A549 (cell line): ENCODE data around the gene ATP1B1. TPM values are rescaled to one million over a fixed set of nuclear protein-coding genes. Genes with fewer than 3 reads are reported as not detected.
A peak's percentile ranks its signal among the peaks of the same experiment; 100 is the strongest.

Experiments
- ATAC-seq, 2 experiments: fragments of 200-7000 bp in 1 of 2; fragments of >200 bp in 1 of 2; cut with Nextera tagmentation in 1 of 2; cut with Tn5 transposase in 1 of 2; 3 replicates each; pipeline versions ENCODE4 v1.8.0 to v1.9.1; 2018 to 2020; ENCODE audit warnings: mild to moderate bottlenecking in 1 of 2, moderate library complexity in 1 of 2
- CTCF ChIA-PET: fragments of 300-600 bp; sonication (Branson Sonifier 250); formaldehyde crosslinking; extraction: SDS; loops from one replicate; lab custom pipeline; 2021; ENCODE audit warnings: antibody characterized with exemption, inconsistent platforms; lab: Yijun Ruan, JAX
- POLR2A ChIA-PET: fragments of 350-600 bp; formaldehyde crosslinking; extraction: SDS; loops from one replicate; lab custom pipeline; 2021; ENCODE audit warnings: antibody characterized with exemption, inconsistent platforms; lab: Yijun Ruan, JAX
- DNase-seq, 2 experiments: peaks; one replicate each; pipeline versions ENCODE4 v3.0.0 to v3.0.0-alpha.2; 2011 to 2016; ENCODE audit warnings: low read depth in 1 of 2, low spot score in 1 of 2
- FAIRE-seq: peaks from 2 replicates; lab custom pipeline; 2011; peaks lifted over from hg19 to GRCh38; lab: Jason Lieb, UNC
- H3K27ac ChIP-seq, 2 experiments: fragments of >200 bp; sonication (Bioruptor Twin); formaldehyde crosslinking; 3 replicates each; pipeline ENCODE4 v1.5.1; 2016 to 2017
- H3K4me1 ChIP-seq: fragments of >200 bp; sonication (Bioruptor Twin); formaldehyde crosslinking; 3 replicates; pipeline ENCODE4 v1.6.1; 2016
- H3K4me2 ChIP-seq: fragments of >200 bp; sonication (Bioruptor Twin); formaldehyde crosslinking; 3 replicates; pipeline ENCODE4 v1.6.1; 2016
- H3K4me3 ChIP-seq: fragments of >200 bp; sonication (Bioruptor Twin); formaldehyde crosslinking; 3 replicates; pipeline ENCODE4 v1.5.1; 2016
- H3K9me3 ChIP-seq: fragments of >200 bp; sonication (Bioruptor Twin); formaldehyde crosslinking; 3 replicates; pipeline ENCODE4 v1.6.1; 2016
- BHLHE40 ChIP-seq: IDR thresholded peaks from 2 replicates; pipeline ENCODE4 v1.6.1; 2012; ENCODE audit warnings: low read depth, low read length, inconsistent platforms
- CBX8 ChIP-seq: fragments of 200-600 bp; sonication (generic); IDR thresholded peaks from 2 replicates; pipeline ENCODE4 v1.6.1; 2016
- CEBPB ChIP-seq, 2 experiments: fragments of >200 bp in 1 of 2; sonication (Bioruptor Twin) in 1 of 2; formaldehyde crosslinking in 1 of 2; IDR thresholded peaks; 2 replicates each; pipeline ENCODE4 v1.6.1; 2012 to 2016
- EHF ChIP-seq: fragments of 250-450 bp; sonication (Bioruptor Pico); IDR thresholded peaks from 2 replicates; pipeline ENCODE4 v1.5.0; 2020; ENCODE audit warnings: mild to moderate bottlenecking
- EHMT2 ChIP-seq: fragments of 200-600 bp; sonication (generic); IDR thresholded peaks from 2 replicates; pipeline ENCODE4 v1.6.1; 2016; ENCODE audit warnings: antibody characterized with exemption, low read depth, mild to moderate bottlenecking, moderate library complexity
- FOSB ChIP-seq: fragments of 250-450 bp; sonication (Bioruptor Pico); IDR thresholded peaks from 2 replicates; pipeline ENCODE4 v1.5.0; 2020; ENCODE audit warnings: mild to moderate bottlenecking, moderate library complexity
- FOSL2 ChIP-seq, 2 experiments: fragments of 450-650 bp in 1 of 2; fragments of >200 bp in 1 of 2; sonication (Bioruptor Twin) in 1 of 2; formaldehyde crosslinking; IDR thresholded peaks; 2 replicates each; pipeline versions ENCODE4 v1.5.0 to v1.6.1; 2016 to 2020; ENCODE audit warnings: mild to moderate bottlenecking in 1 of 2, moderate library complexity in 1 of 2
- HDAC2 ChIP-seq: fragments of 200-600 bp; sonication (generic); IDR thresholded peaks from 2 replicates; pipeline ENCODE4 v1.6.1; 2016
- HOXA7 ChIP-seq: fragments of 250-450 bp; sonication (Bioruptor Pico); IDR thresholded peaks from 2 replicates; pipeline ENCODE4 v1.5.0; 2020; ENCODE audit warnings: mild to moderate bottlenecking, moderate library complexity
- HOXB13 ChIP-seq: fragments of 250-450 bp; sonication (Bioruptor Pico); IDR thresholded peaks from 2 replicates; pipeline ENCODE4 v1.5.0; 2020; ENCODE audit warnings: low read depth, mild to moderate bottlenecking, moderate library complexity
- KDM5A ChIP-seq: fragments of 200-600 bp; sonication (generic); IDR thresholded peaks from 2 replicates; pipeline ENCODE4 v1.6.1; 2016; ENCODE audit warnings: antibody characterized with exemption, mild to moderate bottlenecking
- MAFK ChIP-seq: fragments of 450-650 bp; IDR thresholded peaks from 2 replicates; pipeline ENCODE4 v1.6.1; 2014; ENCODE audit not compliant: partially characterized antibody
- NFE2L2 ChIP-seq: fragments of 150-350 bp; conservative IDR thresholded peaks from 2 replicates; pipeline ENCODE4 v1.6.1; 2014; ENCODE audit warnings: low read length
- NR3C1 ChIP-seq: fragments of >200 bp; sonication (Bioruptor Twin); formaldehyde crosslinking; IDR thresholded peaks from 3 replicates; pipeline ENCODE4 v1.6.1; 2017
- PHF8 ChIP-seq: fragments of 200-600 bp; sonication (generic); IDR thresholded peaks from 2 replicates; pipeline ENCODE4 v1.6.1; 2016; ENCODE audit warnings: low read depth, mild to moderate bottlenecking, antibody characterized with exemption, moderate library complexity, borderline replicate concordance
- RAD21 ChIP-seq, 2 experiments: fragments of >200 bp in 1 of 2; sonication (Bioruptor Twin) in 1 of 2; formaldehyde crosslinking in 1 of 2; IDR thresholded peaks in 1 of 2; conservative IDR thresholded peaks in 1 of 2; 2 replicates in 1 of 2; 3 replicates in 1 of 2; pipeline ENCODE4 v1.6.1; 2012 to 2018; ENCODE audit warnings: inconsistent platforms in 1 of 2
- RCOR1 ChIP-seq: fragments of 150-350 bp; IDR thresholded peaks from 2 replicates; pipeline ENCODE4 v1.6.1; 2014; ENCODE audit warnings: antibody characterized with exemption, low read length, low read depth
- RFX5 ChIP-seq: fragments of 450-650 bp; IDR thresholded peaks from 2 replicates; pipeline ENCODE4 v1.7.1; 2014; ENCODE audit warnings: antibody characterized with exemption, mild to moderate bottlenecking, moderate library complexity
- SMC3 ChIP-seq: fragments of >200 bp; sonication (Bioruptor Twin); formaldehyde crosslinking; IDR thresholded peaks from 3 replicates; pipeline ENCODE4 v1.6.1; 2018; ENCODE audit warnings: inconsistent platforms
- SREBF2 ChIP-seq: fragments of 450-650 bp; IDR thresholded peaks from 2 replicates; pipeline ENCODE4 v1.6.1; 2014; ENCODE audit warnings: mild to moderate bottlenecking, moderate library complexity
- TFCP2L1 ChIP-seq: fragments of 250-450 bp; sonication (Bioruptor Pico); IDR thresholded peaks from 2 replicates; pipeline ENCODE4 v1.5.0; 2021; ENCODE audit warnings: mild to moderate bottlenecking
- ZC3H11A ChIP-seq: fragments of 450-650 bp; IDR thresholded peaks from 2 replicates; pipeline ENCODE4 v1.6.1; 2014; ENCODE audit warnings: antibody characterized with exemption, mild to moderate bottlenecking
- ZSCAN20 ChIP-seq: fragments of 250-450 bp; sonication (Bioruptor Pico); IDR thresholded peaks from 2 replicates; pipeline ENCODE4 v1.8.0; 2022; ENCODE audit warnings: mild to moderate bottlenecking, moderate library complexity
- WGBS: methylation state at CpG from one replicate; pipeline ENCODE4 v1.1.6; 2017; ENCODE audit errors: missing lambda C conversion rate; 5-methylcytosine and 5-hydroxymethylcytosine counted together
- polyA plus RNA-seq, 4 experiments: library from polyadenylated mRNA; depleted of rRNA in 3 of 4; stranded (reverse); fragments of >200 nt; fragmentation: RNase III in 1 of 4; extraction: RNeasy Plus Mini Kit Qiagen cat#74134 plus additional on column Dnase treatment in 1 of 4; gene quantifications; 2 replicates in 3 of 4; 3 replicates in 1 of 4; pipeline ENCODE4 v1.2.3, GENCODE V29; 2011 to 2017
- TF ChIP-seq, protein P1 (sequence below): fragments of 450-650 bp; IDR thresholded peaks from 2 replicates; pipeline ENCODE4 v1.6.1; 2014; ENCODE audit warnings: antibody characterized with exemption
- TF ChIP-seq, protein P2 (sequence below): fragments of >200 bp; sonication (Bioruptor Twin); formaldehyde crosslinking; IDR thresholded peaks from 2 replicates; pipeline ENCODE4 v1.6.1; 2016

ATP1B1 gene
- polyA plus RNA-seq, 2 of the 4 experiments (the other 2 are of a cell fraction): 303 to 377 TPM

DNA sequence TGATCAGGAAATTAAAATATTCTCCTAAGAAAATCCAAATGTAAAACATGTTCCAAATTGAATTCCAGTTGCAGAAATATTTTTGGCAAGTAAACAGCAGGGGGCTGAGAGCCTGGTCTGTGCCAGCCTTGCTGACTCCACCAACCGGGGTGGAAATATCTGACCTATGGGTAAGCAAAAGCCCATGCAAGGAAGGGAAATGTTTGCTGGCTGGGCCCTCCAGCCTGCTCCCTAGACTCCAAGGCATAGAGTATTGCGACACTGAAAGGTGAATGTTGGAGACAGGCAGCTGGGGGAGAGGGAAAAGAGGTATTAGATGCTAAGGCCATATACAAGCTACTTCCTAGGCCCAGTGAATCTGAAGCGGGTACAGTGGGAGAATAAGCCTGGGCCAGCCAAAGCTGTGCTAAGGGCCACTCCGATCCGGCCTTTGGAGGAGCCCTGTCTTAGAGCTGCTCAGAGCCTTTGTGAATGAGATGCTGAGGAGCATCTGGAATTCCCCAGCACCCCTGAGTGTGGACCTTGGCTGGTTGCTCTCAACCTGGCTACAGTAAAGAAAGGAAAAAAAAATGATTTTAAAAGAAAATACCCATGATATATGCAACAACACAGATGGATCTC, 24.9 kb upstream of the ATP1B1 start:
- ChIA-PET POLR2A (no interaction called here), CTCF (interaction anchor here (2.1 kb wide), 1 partner anchor 11 kb away, joined by 7 read pairs; no protein-coding TSS in a partner anchor)
- peak; percentile 46 to 75; a peak in 3 of 4 replicates for TF ChIP-seq CEBPB (IDR thresholded peaks at IDR 0.05)
- TF ChIP-seq NR3C1: no peak
- no peak for TF ChIP-seq RCOR1
- no peak for TF ChIP-seq RFX5
- no peak for TF ChIP-seq SREBF2
- no peak for TF ChIP-seq ZC3H11A
- Histone ChIP-seq H3K4me3 (no peak overlapping the region), H3K4me1 (peaks cover 9% of the 10 kb centered on the region), H3K27ac (no peak overlapping the region), H3K9me3 (no peaks in the 10 kb centered on the region), H3K4me2 (peak overlapping the region; percentile 28; the same call in 2 of the 3 replicates)
- ATAC-seq (peak; percentile 39 to 77; a peak in 4 of 6 replicates), DNase-seq (no peak), FAIRE-seq (no peak)
- 81% methylated on average over 5 of the region's 5 CpGs for WGBS

DNA sequence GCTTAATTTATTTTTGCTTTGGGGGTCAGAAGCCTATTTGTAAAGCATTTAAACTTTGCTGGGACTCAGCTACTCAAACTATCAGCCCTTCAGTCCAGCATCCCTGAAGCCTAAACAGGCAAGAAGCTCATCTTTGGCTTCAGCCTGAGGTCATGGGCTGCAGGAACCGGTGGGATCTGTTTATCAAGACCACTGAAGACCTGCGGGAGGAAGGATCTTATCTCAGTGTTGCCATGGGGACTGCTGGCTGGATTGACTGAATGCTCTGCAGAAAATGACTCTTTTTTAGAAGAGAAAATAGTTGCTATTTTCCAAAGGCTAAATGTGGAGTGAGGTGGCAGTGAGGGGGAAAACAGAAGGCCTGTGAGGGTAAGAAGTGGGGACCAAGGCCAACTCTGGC, 20.6 kb upstream of the ATP1B1 start:
- peaks cover 9% of the 10 kb centered on the region for H3K4me1 ChIP-seq
- H3K9me3 ChIP-seq: no peaks in the 10 kb centered on the region
- ChIA-PET CTCF (no interaction called here), POLR2A (interaction anchor here (1.3 kb wide), 1 partner anchor 20 kb away, joined by 3 read pairs; the partner anchor contains the start of gene ATP1B1)
- 74% methylated on average over 2 of the region's 2 CpGs for WGBS
- H3K4me2 ChIP-seq: no peak overlapping the region
- no peak for TF ChIP-seq FOSB (CRISPR knock-in tag)
- H3K4me3 ChIP-seq: no peak overlapping the region
- H3K27ac ChIP-seq: no peak overlapping the region
- no peak for ATAC-seq
- FAIRE-seq: no peak
- no peak for DNase-seq

DNA sequence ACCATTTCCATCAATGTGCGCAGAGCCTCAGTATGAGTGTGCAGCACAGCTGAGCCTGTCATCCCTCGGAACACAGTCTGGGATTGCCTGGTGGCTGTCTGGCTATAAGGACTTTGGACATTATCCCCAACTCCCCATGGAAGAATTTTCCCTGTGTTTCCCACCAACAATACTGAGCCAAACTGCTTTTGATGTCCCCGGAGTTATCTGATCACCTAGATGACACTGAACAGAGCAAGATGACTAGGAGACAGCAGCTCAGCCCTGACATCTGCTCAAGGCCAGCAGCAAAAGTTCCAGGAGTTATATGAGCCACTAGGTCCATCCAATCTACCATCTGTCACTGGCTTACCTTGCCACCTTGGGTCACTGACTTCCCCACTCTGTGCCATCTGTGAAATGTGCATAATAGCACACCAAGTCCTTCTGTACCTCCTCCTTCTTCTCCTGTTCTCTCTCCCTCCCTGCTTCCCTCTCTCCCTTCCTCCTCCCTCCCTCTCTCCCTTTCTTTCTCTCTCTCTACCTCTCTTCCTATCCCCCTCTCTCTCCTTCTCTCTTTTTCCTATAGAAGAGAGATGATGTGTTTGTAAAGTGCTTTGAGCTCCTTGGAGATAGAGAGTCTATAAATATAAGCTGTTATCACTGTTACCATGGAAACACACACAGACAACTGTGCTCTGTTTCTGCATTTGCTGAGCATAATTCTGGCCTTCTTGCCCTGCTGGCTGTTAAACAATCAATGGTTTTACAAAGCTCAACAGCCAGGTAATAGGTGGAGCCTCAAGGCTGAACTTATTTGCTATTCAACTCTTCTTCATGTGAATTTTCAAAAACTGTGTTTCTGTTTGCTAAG, 19.7 kb upstream of the ATP1B1 start:
- ATAC-seq: peak; percentile 73 to 75
- TF ChIP-seq RAD21 (conservative IDR thresholded peaks at IDR 0.05 in 1 of 2, IDR thresholded peaks at IDR 0.05 in 1 of 2): no peak
- TF ChIP-seq FOSL2 (IDR thresholded peaks at IDR 0.05): no peak
- no peak for TF ChIP-seq FOSL2 (CRISPR knock-in tag; IDR thresholded peaks at IDR 0.05)
- no peak for TF ChIP-seq NFE2L2
- no peak for TF ChIP-seq KDM5A
- DNase-seq: peak in 1 of 2 experiments; percentile 40

DNA sequence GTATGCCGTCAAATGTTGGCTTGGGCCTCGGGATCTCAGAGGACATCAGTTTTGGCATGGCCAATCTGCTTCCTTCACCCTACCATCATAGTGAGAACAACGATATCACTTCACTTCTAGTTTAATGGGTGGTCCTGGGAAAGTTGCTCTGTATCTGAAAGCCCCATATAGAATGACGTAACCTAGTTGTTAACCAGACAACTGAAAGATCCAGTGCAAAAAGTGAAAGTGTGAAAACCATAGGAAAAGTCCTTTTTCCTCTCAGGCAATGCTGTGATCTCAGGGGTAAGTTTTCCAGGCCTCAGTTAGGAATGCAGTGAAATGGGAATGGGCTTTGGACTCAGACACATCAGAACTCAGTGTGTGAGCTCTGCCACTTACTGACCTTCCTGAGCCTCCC, 18.6 kb upstream of the ATP1B1 start:
- H3K9me3 ChIP-seq: no peaks in the 10 kb centered on the region
- H3K4me1 ChIP-seq: no peaks in the 10 kb centered on the region
- POLR2A ChIA-PET: interaction anchor here (1.0 kb wide), 1 partner anchor 18 kb away, joined by 3 read pairs; no protein-coding TSS in a partner anchor
- ATAC-seq: no peak
- no peak overlapping the region for H3K4me2 ChIP-seq
- 83% methylated on average over 4 of the region's 4 CpGs for WGBS
- TF ChIP-seq, protein P1, sequence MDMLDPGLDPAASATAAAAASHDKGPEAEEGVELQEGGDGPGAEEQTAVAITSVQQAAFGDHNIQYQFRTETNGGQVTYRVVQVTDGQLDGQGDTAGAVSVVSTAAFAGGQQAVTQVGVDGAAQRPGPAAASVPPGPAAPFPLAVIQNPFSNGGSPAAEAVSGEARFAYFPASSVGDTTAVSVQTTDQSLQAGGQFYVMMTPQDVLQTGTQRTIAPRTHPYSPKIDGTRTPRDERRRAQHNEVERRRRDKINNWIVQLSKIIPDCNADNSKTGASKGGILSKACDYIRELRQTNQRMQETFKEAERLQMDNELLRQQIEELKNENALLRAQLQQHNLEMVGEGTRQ: no peak
- TF ChIP-seq TFCP2L1 (CRISPR knock-in tag) (no peak), ZSCAN20 (no peak), SMC3 (no peak), BHLHE40 (no peak), PHF8 (no peak), MAFK (no peak), CBX8 (no peak), EHMT2 (no peak), EHF (CRISPR knock-in tag) (no peak), ZC3H11A (no peak), HOXB13 (CRISPR knock-in tag) (no peak), HOXA7 (CRISPR knock-in tag) (no peak), HDAC2 (no peak)
- TF ChIP-seq, protein P2, sequence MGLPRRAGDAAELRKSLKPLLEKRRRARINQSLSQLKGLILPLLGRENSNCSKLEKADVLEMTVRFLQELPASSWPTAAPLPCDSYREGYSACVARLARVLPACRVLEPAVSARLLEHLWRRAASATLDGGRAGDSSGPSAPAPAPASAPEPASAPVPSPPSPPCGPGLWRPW: no peak
- FAIRE-seq: no peak
- no peak for DNase-seq
- CTCF ChIA-PET: interaction anchor here (0.9 kb wide), 1 partner anchor 484 kb away, joined by 5 read pairs; no protein-coding TSS in a partner anchor
- H3K27ac ChIP-seq: no peak overlapping the region
- H3K4me3 ChIP-seq: no peak overlapping the region

More for the DNA sequence above, 19.7 kb upstream of the ATP1B1 start:
- POLR2A ChIA-PET: no interaction called here
- no peak for FAIRE-seq
- Histone ChIP-seq H3K9me3 (no peaks in the 10 kb centered on the region), H3K4me2 (no peak overlapping the region), H3K4me1 (peaks cover under 1% of the 10 kb centered on the region; the same call in 2 of the 3 replicates), H3K27ac (no peak overlapping the region), H3K4me3 (no peak overlapping the region)
- CTCF ChIA-PET: interaction anchor here (0.6 to 0.9 kb wide), 2 partner anchors 15 to 483 kb away, joined by 3 to 5 read pairs; no protein-coding TSS in a partner anchor
- 68% methylated on average over 3 of the region's 3 CpGs for WGBS
